Uterus (tissue), 4 donors: ENCODE measurements around the gene ORC6. TPM values are rescaled to one million over a fixed set of nuclear protein-coding genes. Genes with fewer than 3 reads are reported as not detected.

Source experiments
- DNase-seq, 2 donors: peaks; one replicate each; pipeline ENCODE4 v3.0.0-alpha.2; 2019 to 2020
- H3K27ac ChIP-seq, 2 donors: fragments of 200-600 bp; sonication (generic); 1 replicate in 1 of 2; 2 replicates in 1 of 2; pipeline ENCODE4 v1.5.1; 2016 to 2018
- H3K27me3 ChIP-seq, 2 donors: fragments of 200-600 bp; sonication (generic); one replicate each; pipeline ENCODE4 v1.5.1; 2018 to 2019; ENCODE audit warnings: control low read depth in 1 of 2
- H3K36me3 ChIP-seq, 2 donors: fragments of 200-600 bp; sonication (generic); one replicate each; pipeline ENCODE4 v1.5.1; 2019; ENCODE audit warnings: control low read depth in 1 of 2
- H3K4me1 ChIP-seq, 2 donors: fragments of 200-600 bp; sonication (generic); one replicate each; pipeline ENCODE4 v1.5.1; 2018 to 2019; ENCODE audit warnings: control low read depth in 1 of 2
- H3K4me3 ChIP-seq, 2 donors: fragments of 200-600 bp; sonication (generic); 1 replicate in 1 of 2; 2 replicates in 1 of 2; pipeline ENCODE4 v1.5.1; 2018 to 2019; ENCODE audit warnings: mild to moderate bottlenecking in 1 of 2
- H3K9me3 ChIP-seq, 2 donors: fragments of 200-600 bp; sonication (generic); one replicate each; pipeline ENCODE4 v1.5.1; 2019; ENCODE audit warnings: control low read depth in 1 of 2
- POLR2A ChIP-seq, 2 donors: fragments of 450-650 bp; IDR thresholded peaks; one replicate each; pipeline ENCODE4 v1.6.1; 2016; ENCODE audit warnings: antibody characterized with exemption in 2 of 2, mild to moderate bottlenecking in 1 of 2, moderate library complexity in 1 of 2
- intact Hi-C: fragments of 100-400 bp; cut with DNase I; formaldehyde crosslinking; loops from one replicate; pipeline ENCODE4 v1.15.1; 2023; ENCODE audit warnings: low total_unique reads
- total RNA-seq, 4 donors: library from RNA; depleted of rRNA in 3 of 4; stranded (reverse); fragments of >200 nt in 3 of 4; gene quantifications; one replicate each; pipeline versions ENCODE4 v1.1.0 to v1.2.4, GENCODE V29; 2014 to 2023
- TF ChIP-seq, protein P1 (sequence below), 4 experiments: fragments of 200-600 bp in 2 of 4; fragments of 450-650 bp in 2 of 4; sonication (generic) in 2 of 4; IDR thresholded peaks; one replicate each; pipeline ENCODE4 v1.5.1; 2016 to 2019; ENCODE audit warnings: antibody characterized with exemption in 4 of 4, mild to moderate bottlenecking in 2 of 4, moderate library complexity in 1 of 4
- donor health status: DM: yes; HTN: yes; CAD: no.

ORC6 gene
- total RNA-seq, 4 donors from 2014 or later = 1.2 to 11.3 (median 1.3) TPM; not detected in 1

GRCh38 chr16:46739934-46740333, 50.5 kb downstream of the ORC6 start:
- Histone ChIP-seq H3K4me1 (no peaks in the 10 kb centered on the region), H3K36me3 (no peaks in the 10 kb centered on the region), H3K27ac (no peak overlapping the region), H3K4me3 (no peak overlapping the region), H3K27me3 (no peaks in the 10 kb centered on the region), H3K9me3 (no peaks in the 10 kb centered on the region)
- no peak for TF ChIP-seq POLR2A (IDR thresholded peaks at IDR 0.05)
- TF ChIP-seq, protein P1, sequence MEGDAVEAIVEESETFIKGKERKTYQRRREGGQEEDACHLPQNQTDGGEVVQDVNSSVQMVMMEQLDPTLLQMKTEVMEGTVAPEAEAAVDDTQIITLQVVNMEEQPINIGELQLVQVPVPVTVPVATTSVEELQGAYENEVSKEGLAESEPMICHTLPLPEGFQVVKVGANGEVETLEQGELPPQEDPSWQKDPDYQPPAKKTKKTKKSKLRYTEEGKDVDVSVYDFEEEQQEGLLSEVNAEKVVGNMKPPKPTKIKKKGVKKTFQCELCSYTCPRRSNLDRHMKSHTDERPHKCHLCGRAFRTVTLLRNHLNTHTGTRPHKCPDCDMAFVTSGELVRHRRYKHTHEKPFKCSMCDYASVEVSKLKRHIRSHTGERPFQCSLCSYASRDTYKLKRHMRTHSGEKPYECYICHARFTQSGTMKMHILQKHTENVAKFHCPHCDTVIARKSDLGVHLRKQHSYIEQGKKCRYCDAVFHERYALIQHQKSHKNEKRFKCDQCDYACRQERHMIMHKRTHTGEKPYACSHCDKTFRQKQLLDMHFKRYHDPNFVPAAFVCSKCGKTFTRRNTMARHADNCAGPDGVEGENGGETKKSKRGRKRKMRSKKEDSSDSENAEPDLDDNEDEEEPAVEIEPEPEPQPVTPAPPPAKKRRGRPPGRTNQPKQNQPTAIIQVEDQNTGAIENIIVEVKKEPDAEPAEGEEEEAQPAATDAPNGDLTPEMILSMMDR (IDR thresholded peaks at IDR 0.05) = no peak
- DNase-seq = no peak
- intact Hi-C loops = no loop called here

DNA sequence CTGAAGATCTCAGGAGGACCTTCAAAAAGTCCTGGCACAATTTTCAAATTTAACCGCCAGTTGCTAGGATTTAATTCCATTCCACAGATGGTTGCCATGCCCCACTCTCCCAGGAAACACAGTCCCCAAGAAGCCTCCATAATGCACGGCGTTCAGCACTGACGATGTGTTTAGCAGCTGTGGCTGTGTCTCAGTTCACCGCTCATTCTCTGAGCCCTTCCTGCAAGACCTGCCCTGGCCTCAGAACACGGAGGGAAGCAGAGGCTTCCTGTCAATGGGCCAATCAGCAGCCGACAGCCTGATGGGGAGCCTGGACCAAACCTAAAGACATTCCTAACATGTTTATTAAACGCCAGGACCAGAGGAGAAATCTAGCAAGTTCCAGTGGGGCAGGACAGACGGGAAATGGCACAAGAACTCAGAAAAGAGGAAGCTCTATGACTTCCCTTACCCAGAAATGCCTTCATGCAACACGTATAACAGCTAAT, 53.8 kb downstream of the ORC6 start:
- H3K27ac ChIP-seq = no peak overlapping the region
- H3K36me3 ChIP-seq = no peaks in the 10 kb centered on the region
- no peak overlapping the region for H3K4me3 ChIP-seq
- no peak for DNase-seq
- H3K4me1 ChIP-seq = no peaks in the 10 kb centered on the region
- TF ChIP-seq POLR2A (IDR thresholded peaks at IDR 0.05) = no peak
- H3K27me3 ChIP-seq = no peaks in the 10 kb centered on the region
- intact Hi-C loops = no loop called here
- no peaks in the 10 kb centered on the region for H3K9me3 ChIP-seq

DNA sequence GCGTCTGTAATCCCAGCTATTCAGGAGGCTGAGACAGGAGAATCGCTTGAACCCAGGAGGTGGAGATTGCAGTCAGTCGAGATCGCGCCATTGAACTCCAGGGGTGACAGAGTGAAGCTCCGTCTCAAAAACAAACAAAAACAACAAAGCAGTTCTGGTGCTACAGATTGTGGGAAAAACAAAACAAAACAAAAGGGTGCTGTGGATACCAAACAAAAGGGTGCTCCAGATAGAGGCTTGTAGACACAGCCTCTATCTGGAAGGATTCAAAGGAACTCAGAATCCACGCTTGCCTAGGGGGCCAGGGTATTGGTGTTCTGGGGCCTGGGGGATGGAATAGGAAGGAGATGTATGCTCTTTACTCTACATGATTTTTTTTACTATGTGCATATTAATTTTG, 56.2 kb downstream of the ORC6 start:
- TF ChIP-seq, protein P1 (IDR thresholded peaks at IDR 0.05) = no peak
- TF ChIP-seq POLR2A (IDR thresholded peaks at IDR 0.05) = no peak

GRCh38 chr16:46746821-46747776, 57.6 kb downstream of the ORC6 start:
- intact Hi-C loops = no loop called here
- Histone ChIP-seq H3K36me3 (no peaks in the 10 kb centered on the region), H3K9me3 (no peaks in the 10 kb centered on the region), H3K27me3 (no peaks in the 10 kb centered on the region), H3K4me3 (no peak overlapping the region), H3K4me1 (no peaks in the 10 kb centered on the region), H3K27ac (no peak overlapping the region)
- no peak for TF ChIP-seq POLR2A (IDR thresholded peaks at IDR 0.05)
- TF ChIP-seq, protein P1 (IDR thresholded peaks at IDR 0.05) = no peak
- no peak for DNase-seq

More for the DNA sequence above, 56.2 kb downstream of the ORC6 start:
- intact Hi-C loops = no loop called here
- no peak overlapping the region for H3K27ac ChIP-seq
- H3K9me3 ChIP-seq = no peaks in the 10 kb centered on the region
- no peaks in the 10 kb centered on the region for H3K27me3 ChIP-seq
- no peaks in the 10 kb centered on the region for H3K36me3 ChIP-seq
- DNase-seq = no peak
- no peak overlapping the region for H3K4me3 ChIP-seq
- no peaks in the 10 kb centered on the region for H3K4me1 ChIP-seq

Other genes starting within 250 kb of the ORC6 start
- gene SHCBP1, start 68.3 kb upstream of the ORC6 start, total RNA-seq = 10 to 100 TPM in 1 of 4 donors, not detected in 3; 11.8 TPM
- 100 to 1,000 TPM in 1 of 4 donors, 10 to 100 TPM in 3; 23.1 to 183 (median 67.4) TPM for gene VPS35, start 481 bp upstream of the ORC6 start, total RNA-seq
- 1 to 10 TPM in 1 of 4 donors, under 1 TPM in 2, not detected in 1; 0.51 to 4.8 (median 0.61) TPM for gene MYLK3, start 58.7 kb downstream of the ORC6 start, total RNA-seq
- 10 to 100 TPM in 1 of 4 donors, 1 to 10 TPM in 2, under 1 TPM in 1; under 0.01 to 20.1 (median 5.5) TPM for gene C16orf87, start 141.5 kb downstream of the ORC6 start, total RNA-seq
- gene GPT2, start 194.7 kb downstream of the ORC6 start, total RNA-seq = 10 to 100 TPM in 1 of 4 donors, 1 to 10 TPM in 2, not detected in 1; 1.5 to 11.0 (median 4.4) TPM